EH (cell line): ENCODE results near the gene SH3RF3.
A peak's percentile ranks its signal among the peaks of the same experiment; 100 is the strongest.

ENCODE experiments used
- DNase-seq: peaks from one replicate; pipeline ENCODE4 v3.0.0-alpha.2; 2015; ENCODE audit warnings: low read depth

The SH3RF3 gene

DNA sequence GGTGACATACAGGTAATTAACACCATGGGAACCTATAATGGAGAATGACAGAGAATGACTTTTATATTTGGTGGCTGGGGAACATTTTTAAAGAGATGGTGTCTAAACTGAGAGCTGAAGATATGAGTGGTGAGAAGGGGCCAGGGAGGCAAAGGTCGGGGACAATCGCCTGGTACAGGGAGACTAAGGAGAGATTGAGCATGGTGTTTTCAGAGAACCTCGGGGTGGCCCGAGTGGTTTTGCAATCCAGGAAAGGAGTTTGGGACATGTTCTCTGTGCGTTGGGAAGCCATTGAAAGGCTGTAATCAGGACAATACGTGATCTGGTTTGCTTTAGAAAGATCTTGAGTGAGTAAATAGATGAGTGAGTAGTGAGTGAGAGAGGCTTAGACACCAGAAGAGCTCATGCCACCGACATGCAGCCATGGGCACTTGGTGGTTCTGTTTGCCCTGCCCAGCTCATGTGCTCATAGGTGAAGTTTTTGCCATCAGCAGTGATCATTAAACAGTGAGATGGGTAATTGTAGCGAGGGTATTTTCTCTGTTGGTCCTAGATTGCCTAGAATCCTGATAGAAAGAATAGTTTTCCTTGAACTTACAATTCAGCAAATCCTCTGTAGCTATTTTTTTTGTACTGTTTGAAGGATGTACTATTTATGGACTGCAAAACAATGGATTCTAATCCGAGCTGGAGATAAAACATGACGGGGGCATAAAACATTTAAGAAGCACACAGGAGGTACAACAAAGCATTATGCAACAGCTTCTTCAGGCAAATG, 114.7 kb downstream of the SH3RF3 start:
- no peak for DNase-seq

DNA sequence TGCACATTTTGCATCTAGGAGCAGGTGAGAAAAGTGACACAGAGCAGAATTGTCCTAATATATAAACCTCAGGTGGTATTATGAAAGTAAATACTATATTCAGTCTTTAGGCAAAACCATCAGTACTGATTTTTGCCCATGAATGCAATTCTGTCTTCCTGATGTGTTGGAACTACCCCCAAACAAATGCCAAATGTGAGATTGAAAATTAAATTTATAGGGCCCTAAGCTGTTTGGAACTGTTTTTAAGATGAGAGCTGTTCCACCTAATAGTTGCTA, 115.2 kb downstream of the SH3RF3 start:
- DNase-seq = no peak

DNA sequence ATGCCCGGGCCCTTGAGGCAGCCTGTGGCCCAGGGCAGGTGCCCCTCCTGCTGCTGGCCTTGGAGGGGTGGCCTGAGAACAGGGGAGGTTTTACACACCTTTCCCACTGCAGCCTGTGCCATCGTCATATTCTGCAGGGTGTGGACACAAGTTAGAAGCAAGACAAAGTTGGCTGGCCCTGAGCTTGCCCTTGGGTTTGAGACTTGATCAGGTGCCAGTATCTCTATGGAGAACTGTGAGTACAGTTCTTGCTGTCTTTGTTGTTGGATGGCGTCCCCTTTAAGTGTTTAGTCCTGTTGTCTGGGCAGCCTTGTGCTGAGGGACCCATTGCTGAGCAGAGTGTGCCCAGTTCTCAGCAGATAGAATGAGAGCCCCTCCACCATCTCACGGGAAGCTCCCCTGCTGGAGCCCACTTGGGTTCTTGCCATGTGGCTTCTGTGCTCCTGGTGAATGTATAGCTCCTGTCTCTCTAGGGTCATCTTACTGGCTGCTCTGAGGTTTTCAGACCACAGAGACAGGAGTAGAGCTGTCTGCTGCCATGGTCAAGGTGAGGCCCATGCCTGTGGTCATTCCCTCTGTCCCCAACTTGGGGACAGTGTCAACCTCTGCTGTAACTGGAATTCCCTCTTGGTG, 115.9 kb downstream of the SH3RF3 start:
- no peak for DNase-seq

DNA sequence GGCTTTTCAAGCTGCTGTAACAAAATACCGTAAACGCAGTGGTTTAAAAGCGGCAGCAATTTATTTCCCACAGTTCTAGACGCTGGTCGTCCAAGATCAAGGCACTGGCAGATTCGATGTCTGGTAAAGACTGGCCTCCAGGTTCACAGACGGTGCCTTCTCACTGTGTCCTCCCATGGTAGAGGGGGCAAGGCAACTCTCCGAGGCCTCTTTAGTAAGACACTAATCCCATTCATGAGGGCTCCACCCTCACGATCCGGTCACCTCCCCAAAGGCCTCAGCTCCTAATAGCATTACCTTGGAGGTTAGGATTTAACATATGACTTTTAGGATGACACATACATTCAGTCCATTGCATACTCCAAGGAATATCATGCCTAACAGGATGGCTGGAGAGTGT, 117.2 kb downstream of the SH3RF3 start:
- no peak for DNase-seq

DNA sequence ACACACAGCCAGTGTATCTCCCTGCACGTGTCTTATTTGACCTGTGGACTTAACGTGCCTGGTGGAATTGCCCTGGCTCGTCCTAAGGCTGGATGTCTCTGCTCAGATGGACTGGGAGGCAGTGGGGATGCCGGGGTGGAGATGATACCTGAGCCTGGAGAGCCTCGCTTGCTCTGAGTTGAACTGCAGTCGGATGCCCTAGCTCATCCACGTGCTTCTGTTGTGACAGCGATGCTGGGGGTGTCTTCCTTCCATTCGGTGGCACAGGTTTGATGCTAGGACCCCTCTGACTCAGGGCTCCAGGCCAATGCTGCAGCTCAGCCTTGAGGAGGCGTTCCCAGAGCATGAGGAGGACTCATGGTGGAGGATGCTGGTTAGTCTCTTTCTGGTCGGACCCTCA, 117.6 kb downstream of the SH3RF3 start:
- DNase-seq = no peak

DNA sequence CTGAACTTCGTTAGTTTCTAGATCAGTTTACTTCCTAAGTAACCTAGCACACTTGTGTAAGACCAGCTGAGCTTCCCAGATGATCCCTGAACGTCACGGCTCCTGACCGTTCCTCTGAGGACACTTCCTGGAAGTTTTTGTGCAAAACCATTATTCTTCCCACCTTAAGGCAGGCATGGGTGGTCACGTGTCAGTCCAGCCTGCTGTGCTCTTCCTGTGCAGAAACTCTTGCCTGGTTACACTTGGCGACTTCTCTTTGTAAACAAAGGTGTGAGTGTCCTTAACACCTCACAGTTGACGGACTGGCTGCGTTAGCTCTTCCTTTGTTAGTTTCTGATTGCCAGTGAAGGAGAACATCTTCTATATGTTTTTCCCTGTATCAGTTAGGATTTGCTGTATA, 118.3 kb downstream of the SH3RF3 start:
- no peak for DNase-seq

DNA sequence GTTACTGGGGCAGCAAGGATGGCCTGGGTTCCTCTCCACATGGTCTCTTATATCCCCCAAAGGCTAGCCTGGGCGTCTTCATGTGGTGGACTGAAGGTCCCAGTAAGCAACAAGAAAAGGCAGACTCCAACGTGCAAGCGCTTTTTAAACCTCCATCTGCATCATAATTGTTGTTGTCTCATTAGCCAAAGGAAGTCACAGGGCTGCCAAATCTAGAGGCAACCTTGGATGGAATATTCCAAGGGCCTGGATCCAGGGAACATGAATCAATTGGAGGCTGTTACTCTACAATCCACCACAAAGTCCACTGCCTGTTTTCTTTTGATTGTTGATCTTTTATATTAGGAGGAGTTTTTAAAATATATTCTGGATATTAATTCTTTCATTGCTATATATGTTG, 118.8 kb downstream of the SH3RF3 start:
- DNase-seq = no peak

DNA sequence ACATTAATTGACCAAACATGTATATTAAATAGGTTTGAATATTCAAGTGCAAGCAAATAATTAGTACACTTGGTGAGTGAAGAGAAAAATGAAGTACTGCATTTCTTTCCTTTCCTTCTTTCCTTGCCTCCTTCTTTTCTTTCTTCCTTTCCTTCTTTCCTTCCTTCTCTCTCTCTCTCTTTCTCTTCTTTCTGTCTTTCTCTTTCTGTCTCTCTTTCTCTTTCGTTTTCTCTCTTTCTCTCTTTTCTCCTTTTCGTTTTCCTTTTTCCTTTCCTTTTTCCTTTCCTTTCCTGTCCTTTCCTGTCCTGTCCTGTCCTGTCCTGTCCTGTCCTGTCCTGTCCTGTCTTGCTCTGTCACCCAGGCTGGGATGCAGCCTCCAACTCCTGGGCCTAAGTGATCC, 119.6 kb downstream of the SH3RF3 start:
- no peak for DNase-seq

DNA sequence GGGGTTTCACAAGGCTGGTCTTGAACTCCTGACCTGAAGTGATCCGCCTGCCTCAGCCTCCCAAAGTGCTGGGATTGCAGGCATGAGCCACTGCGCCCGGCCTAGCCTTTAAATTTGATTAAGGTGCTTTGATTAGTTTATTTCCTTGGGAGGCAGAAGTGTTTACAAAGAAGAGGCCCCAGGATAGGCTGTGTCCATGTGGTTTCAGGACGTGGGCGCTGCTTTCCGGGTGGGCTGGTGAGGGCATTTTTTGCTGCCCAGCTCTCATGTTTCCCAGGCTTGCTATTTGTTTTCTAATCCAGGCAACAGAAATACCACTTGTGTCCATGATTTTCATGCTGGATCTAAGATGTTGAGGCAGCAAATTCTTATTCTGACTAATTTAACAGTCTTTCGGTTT, 124.2 kb downstream of the SH3RF3 start:
- DNase-seq = no peak

DNA sequence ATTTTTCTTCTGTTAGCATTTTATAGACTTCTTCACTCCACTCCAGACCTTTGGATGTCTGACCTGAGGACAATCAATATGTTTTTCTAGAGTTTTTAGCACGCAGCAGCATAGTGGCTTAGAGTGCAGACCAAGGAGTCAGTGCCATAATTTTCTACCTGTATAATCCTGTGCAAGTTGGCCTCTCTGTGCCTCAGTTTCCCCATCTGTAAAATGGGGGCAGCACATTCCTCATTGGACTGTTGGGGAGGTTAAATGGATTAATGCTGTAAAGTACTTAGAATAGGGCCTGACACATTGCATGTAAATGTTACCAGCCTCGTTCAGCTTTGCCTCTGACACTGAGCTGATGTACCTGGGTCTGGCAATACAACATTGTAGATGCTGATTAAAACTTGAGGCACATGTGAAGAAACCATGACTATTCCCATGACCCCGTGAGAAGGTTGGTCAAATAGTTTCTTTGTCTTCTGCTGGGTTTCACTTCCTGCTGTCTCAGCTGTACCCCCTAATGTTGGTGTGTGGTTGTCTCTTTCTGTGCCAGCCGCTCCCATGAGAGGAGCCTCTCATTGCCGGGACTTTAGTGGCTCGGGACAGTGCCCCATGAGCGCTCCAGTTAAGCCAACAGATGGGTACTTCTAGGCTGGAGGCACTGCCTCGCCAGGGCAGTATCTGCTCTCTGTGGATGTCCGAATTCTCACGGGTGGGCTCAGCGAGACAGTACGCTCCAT, 125.3 kb downstream of the SH3RF3 start:
- DNase-seq = no peak

DNA sequence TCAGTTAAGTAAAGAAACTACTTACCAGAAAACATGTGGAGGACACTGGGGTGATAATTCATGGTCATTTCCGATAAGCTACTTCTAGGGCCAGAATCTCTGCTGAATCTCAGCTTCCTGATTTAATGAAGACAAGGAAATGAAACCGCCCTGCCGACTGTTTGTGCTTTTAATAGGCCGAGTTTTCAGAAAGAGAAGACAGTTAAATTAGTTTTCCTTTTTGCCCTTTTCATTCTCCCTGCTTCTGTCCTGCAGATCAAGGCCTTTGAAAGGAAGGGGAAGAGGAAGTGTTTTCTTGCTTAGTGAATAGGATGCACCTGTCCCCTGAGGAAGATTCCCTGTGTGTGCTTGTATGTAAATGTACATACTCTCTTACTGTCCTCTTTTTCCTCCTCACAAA, 126.6 kb downstream of the SH3RF3 start:
- no peak for DNase-seq

DNA sequence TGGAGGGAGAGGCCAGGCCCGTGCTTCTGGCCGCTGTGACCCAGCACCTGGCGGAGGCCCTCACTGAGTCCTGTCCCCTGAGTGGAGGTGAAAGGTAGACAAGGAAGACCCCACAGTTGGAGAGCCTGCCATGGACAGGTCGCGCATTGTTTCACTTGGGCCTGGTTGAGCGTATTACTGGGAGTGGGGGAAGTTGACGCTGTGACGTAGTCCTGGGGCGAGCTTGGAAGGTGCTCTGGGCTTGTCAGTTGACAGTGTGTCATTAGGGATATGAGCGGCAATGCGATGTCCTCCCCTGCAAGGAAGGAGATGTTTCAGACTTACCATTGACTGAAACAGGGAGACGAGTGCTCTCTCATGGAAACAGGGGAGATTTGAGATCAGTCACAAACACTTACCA, 127.1 kb downstream of the SH3RF3 start:
- no peak for DNase-seq

DNA sequence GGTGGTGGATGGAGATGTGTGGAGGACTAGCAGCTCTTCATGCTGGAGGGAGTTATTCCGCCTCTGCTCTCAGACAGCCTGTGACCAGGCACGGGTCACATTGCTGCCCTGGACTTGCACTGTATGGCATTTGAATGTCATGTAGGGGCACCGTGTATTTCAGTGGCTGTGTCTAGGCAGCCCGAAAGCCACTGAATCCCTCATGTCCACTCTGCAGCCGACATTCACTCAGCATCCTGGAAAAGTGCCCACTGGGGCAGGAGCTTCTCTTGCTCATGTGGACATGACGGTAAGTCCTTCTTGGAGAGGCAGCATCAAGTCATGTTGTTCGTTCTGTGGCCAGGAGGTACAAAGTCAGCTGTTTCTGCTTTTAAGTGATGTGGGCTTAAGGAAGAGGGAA, 127.9 kb downstream of the SH3RF3 start:
- peak; percentile 53 for DNase-seq

DNA sequence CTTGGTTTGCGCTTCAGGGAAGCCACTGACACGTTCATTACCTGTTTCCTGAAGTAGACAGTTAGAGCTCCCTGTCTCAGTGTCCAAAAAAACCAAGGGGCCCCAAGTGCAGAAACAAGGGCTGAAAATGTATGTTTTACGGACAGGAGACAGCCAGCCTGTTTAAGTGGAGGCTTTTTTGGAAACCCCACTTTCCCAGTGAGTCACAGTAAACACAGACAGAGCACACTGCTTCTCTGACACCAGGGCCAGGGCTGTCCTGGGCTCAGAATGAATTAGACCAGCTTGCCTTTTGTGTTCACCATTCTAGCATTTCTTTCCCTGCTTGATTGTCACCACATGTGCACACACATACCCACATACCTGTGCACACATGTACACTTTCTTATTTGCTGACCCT, 128.6 kb downstream of the SH3RF3 start:
- no peak for DNase-seq

DNA sequence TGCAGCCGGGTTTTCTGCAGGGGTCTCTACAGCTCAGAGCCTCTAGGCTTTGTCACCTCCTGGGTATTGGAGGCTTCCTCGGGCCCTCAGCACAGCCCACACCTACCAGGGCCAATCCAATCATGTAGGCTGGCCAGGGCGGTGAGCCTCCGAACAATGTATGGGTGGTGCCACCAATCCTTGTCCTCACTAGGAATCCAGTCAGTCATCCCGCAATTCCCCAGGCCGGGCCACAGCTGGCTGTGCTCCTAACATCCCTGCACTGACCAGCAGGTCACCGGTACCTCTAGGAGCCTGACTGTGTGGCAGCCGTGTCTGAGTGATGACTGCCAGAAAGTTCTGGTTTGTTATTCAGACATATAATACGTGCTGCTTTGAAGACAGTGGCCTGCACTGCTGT, 129.4 kb downstream of the SH3RF3 start:
- DNase-seq = no peak

DNA sequence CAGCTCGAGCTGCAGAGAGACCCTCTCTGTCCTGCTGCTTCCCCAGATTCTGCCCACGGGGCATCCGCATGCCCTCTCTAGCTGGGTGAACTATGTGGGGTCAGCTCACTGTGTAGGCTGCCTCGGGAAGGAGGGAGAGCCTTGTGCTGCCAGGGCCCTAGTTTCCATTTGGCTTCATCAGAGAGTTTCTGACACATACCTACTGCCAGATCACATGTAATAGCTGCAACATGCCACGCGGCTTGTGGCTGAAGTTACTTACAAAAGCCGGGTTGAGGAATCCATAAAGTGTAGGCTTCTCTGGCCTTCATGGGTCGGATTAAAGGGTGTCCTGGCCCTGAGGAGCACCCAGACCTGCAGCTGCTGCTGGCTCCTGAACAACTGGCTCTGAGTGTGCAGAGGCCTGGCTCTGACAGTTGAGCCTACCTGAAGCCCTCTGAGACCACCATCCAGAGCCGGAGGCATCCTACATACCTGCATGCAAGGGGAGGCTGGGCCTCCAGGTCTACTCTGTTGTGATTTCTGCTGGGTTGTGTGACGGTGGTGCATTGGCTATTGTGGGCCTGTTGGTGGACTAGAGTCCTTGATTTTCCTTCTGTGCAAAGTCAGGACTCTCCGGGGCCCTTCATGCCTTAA, 130.0 kb downstream of the SH3RF3 start:
- DNase-seq = no peak

DNA sequence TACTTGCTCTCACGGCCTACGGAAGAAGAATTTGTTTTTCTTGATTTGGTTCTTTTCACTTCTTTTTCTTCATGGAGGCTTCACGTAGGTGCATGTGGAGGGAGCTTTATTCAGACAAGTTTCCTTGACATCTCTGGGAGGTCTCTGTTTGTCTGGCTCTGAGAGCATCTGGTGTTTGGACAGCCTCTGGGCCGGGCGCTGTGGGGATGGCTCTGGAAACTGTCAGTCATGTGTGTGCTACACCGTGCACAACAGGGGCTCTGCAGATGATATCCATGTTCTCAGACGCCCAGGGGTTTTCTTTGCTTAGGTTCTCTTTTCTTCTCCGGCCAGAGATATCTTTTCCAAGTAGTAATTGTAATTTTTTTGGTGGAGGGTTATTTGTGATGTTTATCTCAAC, 130.7 kb downstream of the SH3RF3 start:
- no peak for DNase-seq

DNA sequence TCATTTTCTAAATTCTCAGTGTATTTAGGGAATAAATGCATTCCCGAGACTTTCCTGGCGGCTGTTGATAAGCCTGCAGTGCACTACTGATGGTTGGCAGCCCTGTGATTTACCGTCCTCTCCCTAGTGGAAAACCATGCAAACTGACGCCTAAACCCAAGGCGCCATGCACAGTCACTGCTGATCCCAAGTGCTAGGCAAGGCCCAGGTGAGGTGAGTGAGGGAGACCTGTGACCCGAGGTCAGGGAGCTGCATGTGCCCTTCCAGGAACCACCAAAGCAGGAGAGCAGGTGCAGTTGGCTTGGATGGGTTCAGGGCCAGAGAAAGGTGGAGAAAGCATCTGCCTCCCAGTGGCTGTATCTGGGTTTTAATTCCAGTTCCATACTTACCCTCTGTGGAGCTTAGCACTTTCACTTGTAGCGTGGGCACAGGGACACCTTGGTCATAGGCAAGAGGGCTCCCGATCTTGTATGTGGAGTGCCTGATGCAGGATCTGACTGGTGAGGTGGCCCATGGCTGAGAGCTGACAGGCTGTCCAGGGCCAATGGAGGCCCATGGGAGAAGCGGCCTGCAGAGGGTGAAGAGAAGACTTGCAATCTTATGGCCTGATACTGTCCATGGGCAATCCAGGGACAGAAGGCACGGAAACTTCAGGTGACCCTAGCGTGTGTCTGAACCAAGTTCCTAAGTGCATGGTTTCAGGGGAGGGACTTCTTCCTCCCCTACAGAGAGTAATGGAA, 131.3 kb downstream of the SH3RF3 start:
- DNase-seq = no peak

DNA sequence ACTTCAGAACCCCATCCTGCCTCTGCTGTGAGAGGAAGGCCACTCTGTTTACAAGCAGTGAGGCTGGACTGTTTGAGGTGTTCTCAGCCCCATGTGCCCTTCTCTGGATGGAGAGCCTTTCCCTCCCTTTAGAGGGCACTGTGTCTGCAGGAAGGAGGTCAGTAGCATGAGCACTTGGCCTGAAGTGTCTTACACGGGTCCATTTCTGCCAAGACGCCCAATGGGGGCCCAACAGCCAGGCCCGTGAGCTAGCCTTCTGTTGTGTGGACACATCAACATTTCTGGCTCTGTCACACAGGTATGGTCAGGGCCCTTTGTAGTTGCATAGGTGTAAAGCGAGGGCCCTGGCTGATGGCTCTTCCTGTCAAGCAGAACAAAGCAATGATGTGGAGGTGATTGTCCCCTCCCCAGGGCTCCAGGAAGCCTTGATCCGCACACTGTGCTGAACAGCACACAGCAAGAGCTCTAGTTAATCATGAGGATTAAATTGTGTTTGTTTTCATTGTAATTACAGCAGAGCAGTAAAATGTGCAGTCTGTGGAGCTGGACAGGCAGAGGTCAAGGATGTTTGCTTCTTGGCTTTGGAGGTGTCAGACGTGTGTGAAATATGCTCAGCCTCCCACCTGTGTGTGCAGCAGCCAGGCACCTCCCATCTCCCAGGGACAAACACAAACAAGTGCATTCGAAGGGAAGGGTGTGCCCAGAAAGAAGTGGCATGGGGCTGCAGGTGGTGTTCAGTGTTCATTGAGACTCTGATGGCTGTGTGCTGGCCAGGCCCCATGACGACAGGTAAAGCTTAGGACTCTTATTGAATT, 132.1 kb downstream of the SH3RF3 start:
- peak; percentile 50 for DNase-seq

DNA sequence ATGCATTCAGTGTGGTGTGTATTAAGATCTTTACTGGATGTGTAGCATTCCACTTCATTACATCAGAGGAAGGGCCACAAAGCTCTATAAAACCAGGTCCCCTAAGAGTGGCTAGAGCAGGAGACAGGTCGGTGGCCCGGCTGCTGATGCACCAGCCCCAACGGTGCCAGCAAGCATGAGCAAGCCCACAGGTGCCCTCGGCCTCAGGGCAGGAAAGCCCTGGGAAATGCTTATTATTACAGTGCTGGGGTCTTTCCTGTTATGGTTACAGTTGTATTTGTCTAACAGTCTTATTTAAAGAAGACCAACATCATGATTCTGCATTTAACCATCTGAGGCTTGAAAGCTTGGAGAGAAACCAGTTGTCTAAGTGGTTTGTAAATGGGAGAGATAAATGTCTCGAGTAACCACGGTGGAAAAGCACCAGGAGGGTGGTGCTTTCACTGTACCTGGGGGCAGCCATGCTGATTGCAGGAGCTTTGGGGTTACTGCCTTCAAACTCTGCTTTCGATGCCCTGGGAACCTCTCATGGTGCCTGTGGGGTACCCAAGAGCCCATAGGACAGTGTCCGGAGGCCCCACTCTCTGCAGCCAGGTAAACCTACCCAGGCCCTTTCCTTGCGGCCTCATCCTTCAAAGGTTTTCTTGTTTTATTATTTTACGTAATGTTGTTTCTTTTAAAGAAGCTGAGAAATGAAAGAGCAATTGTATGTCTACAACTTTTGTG, 133.1 kb downstream of the SH3RF3 start:
- no peak for DNase-seq
